ENCODE measurements around the gene TNFAIP2.

Gene TNFAIP2, protein sequence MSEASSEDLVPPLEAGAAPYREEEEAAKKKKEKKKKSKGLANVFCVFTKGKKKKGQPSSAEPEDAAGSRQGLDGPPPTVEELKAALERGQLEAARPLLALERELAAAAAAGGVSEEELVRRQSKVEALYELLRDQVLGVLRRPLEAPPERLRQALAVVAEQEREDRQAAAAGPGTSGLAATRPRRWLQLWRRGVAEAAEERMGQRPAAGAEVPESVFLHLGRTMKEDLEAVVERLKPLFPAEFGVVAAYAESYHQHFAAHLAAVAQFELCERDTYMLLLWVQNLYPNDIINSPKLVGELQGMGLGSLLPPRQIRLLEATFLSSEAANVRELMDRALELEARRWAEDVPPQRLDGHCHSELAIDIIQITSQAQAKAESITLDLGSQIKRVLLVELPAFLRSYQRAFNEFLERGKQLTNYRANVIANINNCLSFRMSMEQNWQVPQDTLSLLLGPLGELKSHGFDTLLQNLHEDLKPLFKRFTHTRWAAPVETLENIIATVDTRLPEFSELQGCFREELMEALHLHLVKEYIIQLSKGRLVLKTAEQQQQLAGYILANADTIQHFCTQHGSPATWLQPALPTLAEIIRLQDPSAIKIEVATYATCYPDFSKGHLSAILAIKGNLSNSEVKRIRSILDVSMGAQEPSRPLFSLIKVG

GRCh38 chr14:103122947-103123633, at the start of gene TNFAIP2:
TNFAIP2 (plus strand) TSS chr14:103123461; CDS start chr14:103126458, 2,997 bp downstream.
- DNase-seq: peak in 4 of 14 donors; percentile 14 to 51 (median 37)

DNA sequence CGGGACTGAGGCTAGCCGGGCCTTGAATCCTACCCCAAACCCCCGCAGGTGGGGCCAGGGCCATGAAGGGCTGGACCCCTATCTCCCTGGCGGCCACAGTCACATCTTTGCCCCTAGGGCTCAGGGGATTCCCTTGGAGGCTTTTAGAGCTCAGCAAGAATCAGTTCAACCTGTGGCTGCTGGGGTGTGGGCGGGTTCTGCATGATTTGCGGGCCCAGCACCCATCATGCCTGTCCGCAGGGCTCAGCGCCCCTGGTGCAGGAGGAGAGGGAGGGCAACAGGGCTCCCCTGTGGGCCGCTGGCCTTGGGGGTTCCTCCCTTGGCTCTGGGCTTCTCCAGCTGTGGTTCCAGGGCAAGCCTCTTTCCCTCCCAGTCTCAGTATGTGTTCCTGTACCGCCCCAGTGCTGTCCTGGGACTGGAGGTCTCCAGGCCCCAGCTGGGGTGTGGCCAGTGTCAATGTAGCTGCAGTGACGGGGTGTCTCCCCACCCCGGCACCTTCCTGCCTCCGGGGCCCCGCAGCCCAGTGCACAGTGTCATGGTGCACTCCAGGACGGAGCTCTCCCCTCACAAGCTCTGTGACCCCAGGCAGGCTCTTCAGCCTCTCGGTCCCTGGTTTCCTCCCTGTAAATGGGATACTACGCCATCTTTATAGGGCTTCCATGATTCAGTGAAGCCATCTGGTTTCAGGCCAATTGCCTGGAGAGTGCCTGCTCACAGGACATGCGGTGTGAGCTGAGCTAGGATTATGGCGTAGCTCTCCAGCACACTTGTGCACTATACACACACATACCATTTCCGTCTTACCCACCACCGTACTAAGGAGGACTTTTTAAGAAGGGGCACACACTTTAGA, 49.2 kb upstream of the TNFAIP2 start:
- no peak for DNase-seq

DNA sequence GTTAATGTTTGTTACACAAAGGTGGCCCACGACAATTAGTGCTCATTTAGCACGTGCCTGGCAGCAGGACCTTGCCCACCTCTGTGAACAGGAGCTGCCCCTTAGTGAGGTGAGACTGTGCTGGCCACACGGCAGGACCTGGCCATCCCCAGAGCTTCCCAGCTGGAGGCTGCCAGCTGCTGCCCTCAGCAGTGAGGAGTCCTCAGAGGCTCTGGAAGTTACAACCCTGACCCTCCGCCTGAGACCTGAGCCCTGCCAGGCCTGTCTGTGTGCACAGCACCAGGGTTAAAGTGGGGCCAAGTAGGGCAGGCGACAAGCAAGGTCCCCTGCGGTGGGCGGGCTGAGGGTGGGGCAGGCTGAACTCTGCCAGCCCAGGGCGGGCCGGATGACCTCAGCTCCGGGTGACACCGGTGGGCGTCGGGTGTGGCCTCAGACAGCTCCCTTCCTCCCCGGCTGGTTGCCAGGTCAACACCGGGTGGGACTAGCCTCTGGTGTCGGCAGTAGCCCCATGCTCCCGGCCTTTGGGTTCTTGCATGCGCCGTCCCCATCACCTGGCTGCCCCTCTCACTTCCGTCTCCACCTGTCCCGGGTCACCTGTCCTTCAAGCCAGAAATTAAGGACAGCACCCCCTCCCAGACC, 48.4 kb upstream of the TNFAIP2 start:
- DNase-seq: no peak

GRCh38 chr14:103078420-103078749, 44.9 kb upstream of the TNFAIP2 start:
- peak in 8 of 14 donors; percentile 7 to 64 (median 23) for DNase-seq

- DNase-seq: no peak
These were observed 44.2 kb upstream of the TNFAIP2 start for GRCh38 chr14:103078860-103079587.

DNA sequence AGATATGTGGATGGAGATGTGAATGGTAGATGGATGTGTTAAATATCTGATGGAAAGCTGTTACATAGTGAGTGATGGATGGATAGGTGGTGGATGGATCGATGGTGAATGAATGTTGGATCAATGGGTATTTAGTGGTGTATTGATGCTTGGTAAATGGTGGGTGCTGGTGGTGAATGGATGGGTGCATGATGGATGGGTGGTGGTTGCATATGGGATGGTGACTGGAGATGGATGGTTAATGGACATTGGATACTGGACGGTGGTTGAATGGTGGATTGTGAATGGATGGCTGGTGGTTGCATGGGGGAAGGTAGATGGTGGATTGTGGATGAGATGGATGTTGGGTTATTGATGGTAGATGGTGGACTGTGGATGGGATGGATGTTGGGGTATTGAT, 41.3 kb upstream of the TNFAIP2 start:
- no peak for DNase-seq

DNA sequence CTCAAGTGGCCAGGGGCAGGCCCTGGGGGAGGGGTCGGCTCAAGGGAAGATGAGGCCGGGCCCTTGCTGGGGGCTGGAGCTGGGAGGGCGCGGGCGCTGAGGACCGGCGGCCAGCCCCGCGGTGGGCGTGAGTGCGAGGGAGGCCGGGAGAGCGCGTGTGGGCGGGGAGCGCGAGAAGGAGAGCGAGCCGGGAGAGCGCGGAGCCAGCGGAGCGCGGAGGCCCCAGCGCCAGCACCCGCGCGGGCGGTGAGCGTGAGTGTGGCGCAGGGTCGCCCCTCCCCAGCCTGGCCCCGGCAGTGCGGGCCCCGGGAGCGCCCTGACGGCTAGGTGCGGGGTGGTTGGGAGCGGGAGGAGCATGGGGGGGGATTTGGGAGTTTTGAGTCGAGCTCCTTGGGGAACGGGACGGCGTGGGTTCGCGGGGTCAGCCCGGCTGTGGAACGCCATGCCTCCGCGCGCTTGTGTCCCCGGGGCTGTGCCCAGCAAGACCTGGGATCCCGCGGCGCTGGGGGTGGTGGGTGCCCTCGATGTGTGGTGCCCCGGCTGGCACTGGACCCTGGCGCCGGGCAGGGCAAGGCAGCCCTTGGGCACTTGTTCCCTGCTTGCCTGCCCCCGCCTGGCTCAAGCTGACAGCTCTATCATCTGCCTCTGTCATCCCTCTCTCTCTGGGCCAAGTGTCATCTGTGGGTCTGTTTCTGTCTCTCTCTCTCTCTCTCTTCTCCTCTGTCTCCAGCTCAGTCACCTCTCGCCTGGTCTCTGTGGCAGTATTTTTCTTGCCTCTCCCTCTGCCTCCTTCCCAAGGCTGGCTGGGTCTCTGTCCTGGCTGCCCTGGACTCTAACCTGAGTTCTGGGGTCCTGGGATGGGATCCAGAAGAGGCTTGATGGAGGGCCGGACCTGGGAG, 39.0 kb upstream of the TNFAIP2 start, which contains the start of gene LBHD2:
Gene LBHD2, plus strand, starts transcription at position 190 of the 899 bp plus-strand sequence. CDS start 1,803 bp downstream, outside the sequence.
- DNase-seq: no peak

GRCh38 chr14:103085106-103086091, 37.9 kb upstream of the TNFAIP2 start:
- DNase-seq: no peak

GRCh38 chr14:103086771-103087342, 36.4 kb upstream of the TNFAIP2 start:
- DNase-seq: no peak

DNA sequence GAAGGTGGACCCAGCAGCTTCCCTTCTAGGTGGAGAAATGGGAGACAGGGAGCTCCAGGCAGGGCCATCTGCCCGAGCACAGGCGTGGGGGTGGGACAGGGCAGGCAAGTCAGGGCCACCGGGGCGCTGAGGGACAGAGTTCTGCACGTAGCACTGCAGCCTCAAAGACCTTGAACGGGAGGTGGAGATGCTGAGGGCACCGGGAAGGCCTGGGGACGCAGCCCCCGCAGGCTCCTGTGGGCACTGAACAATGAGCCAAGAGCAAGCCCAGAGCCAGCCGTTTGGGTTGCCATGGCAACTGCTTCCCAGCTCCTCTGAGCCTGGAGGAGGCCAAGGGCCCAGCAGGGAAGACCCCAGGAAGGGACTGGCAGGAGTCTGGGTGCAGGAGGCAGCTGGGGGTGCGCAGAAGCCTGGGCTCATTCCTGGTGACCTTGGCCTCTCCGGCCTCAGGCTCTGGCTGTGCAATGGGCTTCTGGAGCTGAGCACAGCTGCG, 35.9 kb upstream of the TNFAIP2 start:
- DNase-seq: no peak

- no peak for DNase-seq
These were observed 34.3 kb upstream of the TNFAIP2 start for GRCh38 chr14:103088921-103089320.

DNA sequence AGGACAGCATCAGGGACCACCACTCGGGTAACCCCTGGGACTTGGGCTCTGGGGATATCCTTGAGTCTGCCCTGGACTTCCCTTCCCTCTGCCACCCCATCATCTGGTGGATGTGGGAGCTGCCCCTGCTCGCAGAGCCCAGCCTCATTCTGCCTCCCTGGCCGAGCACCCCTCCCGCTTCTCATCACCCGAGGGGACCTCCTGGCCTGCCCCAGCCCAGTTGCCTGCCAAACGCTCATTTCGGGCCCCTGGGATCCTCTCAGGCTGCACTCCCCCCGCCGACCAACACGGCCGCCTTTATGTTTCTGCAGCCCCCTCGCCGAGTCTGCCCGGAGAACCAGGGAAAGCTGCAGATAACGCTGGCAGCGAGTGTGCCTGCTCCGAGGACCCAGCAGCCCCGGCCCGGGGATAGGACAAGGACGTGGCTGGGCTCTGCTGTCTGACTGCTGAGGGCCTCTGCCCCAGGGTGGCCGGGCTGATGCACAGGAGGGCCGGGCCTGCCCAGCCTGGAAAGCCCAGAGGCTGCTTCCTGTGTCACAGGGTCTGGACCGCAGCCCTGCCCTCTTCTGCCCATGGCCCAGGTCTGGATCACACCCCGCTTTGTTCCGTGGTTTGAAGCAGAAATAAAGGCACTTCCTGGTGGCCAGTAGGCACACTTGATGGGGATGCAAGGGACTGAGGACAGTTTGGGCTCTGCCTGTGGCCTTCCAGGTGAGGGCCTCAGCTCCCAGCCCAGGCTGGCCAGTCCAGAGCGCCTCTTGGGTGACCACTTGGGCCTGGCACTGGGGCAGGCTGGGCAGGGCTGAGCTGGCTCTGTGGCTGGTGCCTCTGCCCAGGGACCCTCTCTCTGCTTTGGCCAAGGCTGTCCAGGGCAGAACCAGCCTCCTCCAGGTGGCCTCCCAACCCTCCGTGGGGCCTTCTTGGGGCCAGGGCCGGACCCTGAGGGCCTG, 33.6 kb upstream of the TNFAIP2 start:
- no peak for DNase-seq

- DNase-seq: no peak
These were observed 32.7 kb upstream of the TNFAIP2 start for GRCh38 chr14:103090481-103091020.

DNA sequence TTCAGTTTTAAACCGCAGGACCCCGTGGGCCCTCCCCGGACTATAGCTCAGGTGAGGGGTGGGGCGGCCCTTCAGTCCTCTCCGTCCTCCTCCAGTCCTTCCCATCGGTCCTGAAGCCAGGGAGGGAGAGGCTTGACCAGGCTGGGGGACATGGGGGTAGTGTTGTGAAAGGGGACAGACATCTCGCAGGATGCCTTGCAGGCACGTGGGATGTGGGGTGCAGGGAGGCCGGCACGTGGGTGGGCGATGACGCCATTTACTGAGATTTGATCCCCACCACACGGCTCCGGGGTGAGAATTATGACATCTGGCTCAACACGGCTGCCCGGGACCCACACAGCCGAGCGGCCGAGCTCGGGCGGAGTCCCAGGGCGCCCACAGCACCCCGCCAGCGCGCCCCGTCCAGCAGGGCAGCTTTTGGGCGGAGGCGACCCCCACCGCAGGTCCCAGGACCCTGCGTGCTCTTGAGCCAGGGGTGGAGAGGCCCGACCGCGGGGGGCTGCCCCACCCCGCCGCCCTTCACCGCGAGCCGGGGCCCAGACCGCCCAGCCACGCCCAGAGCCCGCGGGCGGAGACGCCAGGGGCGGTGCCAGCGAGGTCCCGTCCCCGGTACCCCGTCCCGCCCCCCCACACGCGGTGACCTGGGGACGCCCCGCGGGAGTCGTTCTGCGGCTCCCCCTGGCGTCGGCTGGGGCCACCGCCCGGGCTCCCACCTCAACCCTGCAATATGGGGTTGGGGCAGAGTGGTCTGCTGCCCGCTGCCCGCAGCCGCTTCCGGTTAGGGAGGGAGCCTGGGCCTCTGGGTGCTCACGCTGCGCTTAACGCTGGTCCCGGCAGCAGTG, 32.0 kb upstream of the TNFAIP2 start:
- DNase-seq: no peak

- DNase-seq: no peak
These were observed 31.4 kb upstream of the TNFAIP2 start for GRCh38 chr14:103091883-103092222.

Measured in C1 segment of cervical spinal cord (tissue), 14 donors.